Brain microvascular endothelial cell (primary cell): ENCODE measurements around the gene GRAP2.

Source experiments
- DNase-seq: peaks from one replicate; pipeline ENCODE4 v3.0.0-alpha.2; 2020
- H3K27ac ChIP-seq: fragments of 250-450 bp; sonication (Bioruptor Pico); 2 replicates; pipeline ENCODE4 v1.5.1; 2020; ENCODE audit warnings: mild to moderate bottlenecking, moderate library complexity
- H3K27me3 ChIP-seq: fragments of 250-450 bp; sonication (Bioruptor Pico); replicated peaks from 2 replicates; pipeline ENCODE4 v1.5.1; 2020; ENCODE audit warnings: mild to moderate bottlenecking
- H3K36me3 ChIP-seq: fragments of 250-450 bp; sonication (Bioruptor Pico); replicated peaks from 2 replicates; pipeline ENCODE4 v1.5.1; 2020; ENCODE audit warnings: mild to moderate bottlenecking
- H3K4me3 ChIP-seq: 2 replicates; pipeline ENCODE4 v1.5.1; 2011; ENCODE audit warnings: low read depth, mild to moderate bottlenecking, control low read depth, low read length, moderate library complexity
- in situ Hi-C: cut with HindIII; loops from 2 replicates; pipeline ENCODE4 v1.10.0; 2017; ENCODE audit warnings: low sequenced_read_pairs, low pct_ligation_motif_present
- TF ChIP-seq, protein P1 (sequence below): IDR thresholded peaks from 2 replicates; pipeline ENCODE4 v1.5.1; 2011; ENCODE audit warnings: low read depth, mild to moderate bottlenecking, moderate library complexity, low read length, control low read depth, inconsistent platforms; ENCODE audit errors: missing control alignments

The GRAP2 gene

GRCh38 chr22:39936523-39937145, 35.8 kb downstream of the GRAP2 start:
- TF ChIP-seq, protein P1, sequence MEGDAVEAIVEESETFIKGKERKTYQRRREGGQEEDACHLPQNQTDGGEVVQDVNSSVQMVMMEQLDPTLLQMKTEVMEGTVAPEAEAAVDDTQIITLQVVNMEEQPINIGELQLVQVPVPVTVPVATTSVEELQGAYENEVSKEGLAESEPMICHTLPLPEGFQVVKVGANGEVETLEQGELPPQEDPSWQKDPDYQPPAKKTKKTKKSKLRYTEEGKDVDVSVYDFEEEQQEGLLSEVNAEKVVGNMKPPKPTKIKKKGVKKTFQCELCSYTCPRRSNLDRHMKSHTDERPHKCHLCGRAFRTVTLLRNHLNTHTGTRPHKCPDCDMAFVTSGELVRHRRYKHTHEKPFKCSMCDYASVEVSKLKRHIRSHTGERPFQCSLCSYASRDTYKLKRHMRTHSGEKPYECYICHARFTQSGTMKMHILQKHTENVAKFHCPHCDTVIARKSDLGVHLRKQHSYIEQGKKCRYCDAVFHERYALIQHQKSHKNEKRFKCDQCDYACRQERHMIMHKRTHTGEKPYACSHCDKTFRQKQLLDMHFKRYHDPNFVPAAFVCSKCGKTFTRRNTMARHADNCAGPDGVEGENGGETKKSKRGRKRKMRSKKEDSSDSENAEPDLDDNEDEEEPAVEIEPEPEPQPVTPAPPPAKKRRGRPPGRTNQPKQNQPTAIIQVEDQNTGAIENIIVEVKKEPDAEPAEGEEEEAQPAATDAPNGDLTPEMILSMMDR: no peak
- H3K27ac ChIP-seq: no peak overlapping the region
- peaks cover 20% of the 10 kb centered on the region for H3K27me3 ChIP-seq
- in situ Hi-C loops: no loop called here
- DNase-seq: no peak
- H3K4me3 ChIP-seq: no peak overlapping the region
- no peaks in the 10 kb centered on the region for H3K36me3 ChIP-seq

GRCh38 chr22:39937906-39938305, 37.0 kb downstream of the GRAP2 start:
- Histone ChIP-seq H3K36me3 (no peaks in the 10 kb centered on the region), H3K27me3 (peaks cover 20% of the 10 kb centered on the region), H3K4me3 (no peak overlapping the region), H3K27ac (no peak overlapping the region)
- no peak for DNase-seq
- TF ChIP-seq, protein P1: no peak
- in situ Hi-C loops: no loop called here

GRCh38 chr22:39938509-39939111, 37.7 kb downstream of the GRAP2 start:
- DNase-seq: no peak
- in situ Hi-C loops: no loop called here
- H3K4me3 ChIP-seq: no peak overlapping the region

GRCh38 chr22:39939830-39940229, 38.9 kb downstream of the GRAP2 start:
- in situ Hi-C loops: no loop called here
- Histone ChIP-seq H3K4me3 (no peak overlapping the region), H3K36me3 (no peaks in the 10 kb centered on the region), H3K27ac (no peak overlapping the region), H3K27me3 (peaks cover 16% of the 10 kb centered on the region)
- TF ChIP-seq, protein P1: no peak
- no peak for DNase-seq

More at GRCh38 chr22:39938509-39939111, 37.7 kb downstream of the GRAP2 start:
- H3K27ac ChIP-seq: no peak overlapping the region
- H3K27me3 ChIP-seq: peaks cover 20% of the 10 kb centered on the region
- TF ChIP-seq, protein P1: no peak
- H3K36me3 ChIP-seq: no peaks in the 10 kb centered on the region

DNA sequence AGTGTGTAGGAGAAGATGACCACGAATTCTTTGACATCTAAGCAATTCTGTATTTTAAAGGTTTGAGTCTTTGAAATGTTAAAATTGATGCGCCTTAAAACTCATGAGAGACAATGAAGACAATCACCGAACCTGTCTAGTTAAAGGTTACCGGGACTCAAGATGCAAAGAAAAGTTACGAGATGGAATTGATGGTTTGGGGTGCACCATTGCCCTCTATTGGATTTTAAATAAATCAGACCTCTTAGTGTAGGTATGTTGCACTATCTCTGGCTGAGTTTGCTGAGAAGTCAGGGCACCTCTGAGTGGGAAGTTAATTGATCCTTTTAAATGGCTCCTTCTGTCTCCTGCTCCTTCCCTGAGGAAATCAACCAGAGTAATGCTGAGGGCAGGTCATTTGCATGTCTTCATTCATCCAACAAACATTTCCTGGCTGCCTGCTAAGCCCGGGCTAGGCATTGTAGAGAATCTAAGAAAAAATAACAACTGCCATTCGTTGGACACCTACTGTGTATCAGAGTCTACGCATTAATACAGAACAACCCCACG, 39.9 kb downstream of the GRAP2 start:
- TF ChIP-seq, protein P1: no peak
- no peak for DNase-seq
- H3K27ac ChIP-seq: no peak overlapping the region
- peaks cover 8% of the 10 kb centered on the region for H3K27me3 ChIP-seq
- in situ Hi-C loops: no loop called here
- no peaks in the 10 kb centered on the region for H3K36me3 ChIP-seq
- no peak overlapping the region for H3K4me3 ChIP-seq
